Karpas-422 (cell line): ENCODE results near the gene P3H2. TPM values are rescaled to one million over a fixed set of nuclear protein-coding genes. Genes with fewer than 3 reads are reported as not detected.

Source experiments
- DNase-seq: peaks from one replicate; pipeline ENCODE4 v3.0.0-alpha.2; 2015
- H2AFZ ChIP-seq: fragments of 200-600 bp; sonication (generic); 2 replicates; pipeline ENCODE4 v1.6.1; 2014; ENCODE audit warnings: antibody characterized with exemption, low read length, mixed read lengths
- H3K27ac ChIP-seq: fragments of 200-600 bp; sonication (generic); 2 replicates; pipeline ENCODE4 v1.5.1; 2014; ENCODE audit warnings: mild to moderate bottlenecking, low read length, moderate library complexity
- H3K27me3 ChIP-seq: fragments of 200-600 bp; sonication (generic); 2 replicates; pipeline ENCODE4 v1.6.1; 2014; ENCODE audit warnings: low read length, mixed read lengths
- H3K36me3 ChIP-seq: fragments of 200-600 bp; sonication (generic); 2 replicates; pipeline ENCODE4 v1.6.1; 2014; ENCODE audit warnings: low read length, mixed read lengths; ENCODE audit not compliant: insufficient read depth
- H3K4me1 ChIP-seq: fragments of 200-600 bp; sonication (generic); 2 replicates; pipeline ENCODE4 v1.6.1; 2014; ENCODE audit warnings: mild to moderate bottlenecking, low read length, mixed read lengths
- H3K4me2 ChIP-seq: fragments of 200-600 bp; sonication (generic); 2 replicates; pipeline ENCODE4 v1.6.1; 2014; ENCODE audit warnings: low read length, low read depth, mild to moderate bottlenecking; ENCODE audit not compliant: poor library complexity, severe bottlenecking
- H3K4me3 ChIP-seq: fragments of 200-600 bp; sonication (generic); 2 replicates; pipeline ENCODE4 v1.5.1; 2014; ENCODE audit warnings: mild to moderate bottlenecking, antibody characterized with exemption, low read length, mixed read lengths
- H3K79me2 ChIP-seq: fragments of 200-600 bp; sonication (generic); 2 replicates; pipeline ENCODE4 v1.6.1; 2014; ENCODE audit warnings: mild to moderate bottlenecking, low read length, mixed read lengths
- H3K9ac ChIP-seq: fragments of 200-600 bp; sonication (generic); 2 replicates; pipeline ENCODE4 v1.6.0; 2014; ENCODE audit warnings: low read length
- H3K9me2 ChIP-seq: fragments of 200-600 bp; sonication (generic), shearing (Covaris generic); replicated peaks from 2 replicates; pipeline ENCODE4 v1.6.0; 2014; ENCODE audit warnings: mild to moderate bottlenecking, low read length, moderate library complexity; ENCODE audit not compliant: insufficient read depth
- H3K9me3 ChIP-seq: fragments of 300-700, 200-600 bp; sonication (generic); 2 replicates; pipeline ENCODE4 v1.6.1; 2014; ENCODE audit warnings: low read length, mixed read lengths
- H4K20me1 ChIP-seq: fragments of 200-600 bp; sonication (generic); 2 replicates; pipeline ENCODE4 v1.6.1; 2014; ENCODE audit warnings: mild to moderate bottlenecking, antibody characterized with exemption, low read length, low read depth; ENCODE audit not compliant: insufficient read depth
- total RNA-seq: library from RNA; depleted of rRNA; stranded (reverse); fragments of >200 nt; shearing (Covaris generic); gene quantifications from 2 replicates; pipeline ENCODE4 v1.2.3, GENCODE V29; 2014; ENCODE audit warnings: low replicate concordance

Gene P3H2
- total RNA-seq, 1 experiment from 2014 or later = not detected

GRCh38 chr3:189947068-189947467, 173.6 kb downstream of the P3H2 start:
- Histone ChIP-seq H2AFZ (no peak overlapping the region), H3K27me3 (no peaks in the 10 kb centered on the region), H3K9me3 (no peaks in the 10 kb centered on the region), H3K79me2 (no peaks in the 10 kb centered on the region), H3K9ac (no peak overlapping the region), H4K20me1 (no peaks in the 10 kb centered on the region), H3K27ac (no peak overlapping the region), H3K4me2 (no peak overlapping the region), H3K4me3 (no peak overlapping the region), H3K9me2 (no peaks in the 10 kb centered on the region), H3K36me3 (no peaks in the 10 kb centered on the region), H3K4me1 (no peaks in the 10 kb centered on the region)
- no peak for DNase-seq

GRCh38 chr3:189945935-189946709, 174.6 kb downstream of the P3H2 start:
- H3K9me3 ChIP-seq = no peaks in the 10 kb centered on the region

DNA sequence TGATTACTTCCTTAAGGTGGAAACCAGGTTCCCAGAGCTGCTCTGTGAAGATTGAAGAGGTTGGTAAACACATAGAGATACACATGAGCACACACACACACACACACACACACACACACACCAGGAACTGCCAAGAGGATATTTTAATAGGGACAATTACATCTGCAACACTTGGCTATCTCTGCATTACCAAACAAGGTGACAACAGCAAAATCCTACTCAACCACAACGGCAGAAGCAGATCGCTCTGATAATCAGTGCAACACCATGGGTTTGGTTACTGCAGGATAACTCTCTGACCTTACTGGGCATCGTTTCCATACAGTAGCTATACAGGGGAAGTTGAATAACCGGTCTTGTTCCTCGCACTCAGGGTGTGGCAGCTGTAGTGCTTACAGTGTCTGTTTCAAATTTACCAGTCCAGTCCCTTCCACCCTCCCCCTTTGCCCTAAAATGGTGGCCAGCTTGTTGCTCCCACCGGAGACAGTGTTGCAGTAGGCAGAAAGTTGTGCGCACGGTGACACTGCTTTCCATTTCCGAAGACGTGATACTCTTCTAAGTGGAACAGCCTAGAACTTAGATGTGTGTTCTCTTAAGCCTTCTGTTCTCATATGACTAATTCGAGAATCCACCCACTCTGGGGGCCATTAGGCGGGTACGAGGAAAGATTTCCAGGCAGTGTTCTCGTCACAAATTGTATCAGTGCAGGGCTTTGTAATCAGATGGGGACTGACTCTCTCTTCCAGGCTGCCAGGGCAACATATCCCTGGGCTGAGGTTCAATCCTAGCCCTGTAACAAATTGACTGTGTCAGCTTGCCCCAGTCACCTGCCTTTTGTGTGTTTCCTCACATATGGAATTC, 176.2 kb downstream of the P3H2 start:
- H3K9ac ChIP-seq = no peak overlapping the region
- no peaks in the 10 kb centered on the region for H3K4me1 ChIP-seq
- H3K36me3 ChIP-seq = no peaks in the 10 kb centered on the region
- no peak for DNase-seq
- H3K9me3 ChIP-seq = no peaks in the 10 kb centered on the region
- no peak overlapping the region for H3K4me3 ChIP-seq
- H4K20me1 ChIP-seq = no peaks in the 10 kb centered on the region
- H3K27me3 ChIP-seq = no peaks in the 10 kb centered on the region
- H3K4me2 ChIP-seq = no peak overlapping the region
- no peaks in the 10 kb centered on the region for H3K79me2 ChIP-seq
- H3K27ac ChIP-seq = no peak overlapping the region
- no peak overlapping the region for H2AFZ ChIP-seq
- H3K9me2 ChIP-seq = no peaks in the 10 kb centered on the region

More at GRCh38 chr3:189945935-189946709, 174.6 kb downstream of the P3H2 start:
- H3K9me2 ChIP-seq = no peaks in the 10 kb centered on the region
- H3K36me3 ChIP-seq = no peaks in the 10 kb centered on the region
- no peak overlapping the region for H3K27ac ChIP-seq
- no peak overlapping the region for H2AFZ ChIP-seq
- DNase-seq = no peak
- H3K79me2 ChIP-seq = no peaks in the 10 kb centered on the region
- no peaks in the 10 kb centered on the region for H3K27me3 ChIP-seq
- no peaks in the 10 kb centered on the region for H4K20me1 ChIP-seq
- H3K4me1 ChIP-seq = no peaks in the 10 kb centered on the region
- no peak overlapping the region for H3K9ac ChIP-seq
- H3K4me3 ChIP-seq = no peak overlapping the region
- H3K4me2 ChIP-seq = no peak overlapping the region

DNA sequence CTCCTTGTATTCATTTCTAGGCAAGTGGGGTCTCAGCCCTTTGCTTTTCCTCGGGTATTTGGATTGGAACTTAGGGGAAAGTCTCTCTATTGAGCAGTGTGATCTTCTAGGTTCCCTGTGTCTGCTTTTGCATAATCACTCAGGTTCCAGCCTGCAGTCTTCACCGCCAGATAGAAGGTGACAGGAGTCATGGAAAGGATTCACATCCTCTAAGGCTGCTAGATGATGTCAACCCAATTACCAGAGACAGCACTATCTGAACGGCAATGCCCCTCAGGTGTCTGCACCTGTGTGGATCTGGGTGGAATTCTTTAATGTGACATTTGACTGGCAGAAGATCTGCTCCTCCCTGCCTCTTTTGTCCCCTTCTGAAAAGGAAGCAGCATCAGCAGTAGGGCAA, 177.7 kb downstream of the P3H2 start:
- H3K36me3 ChIP-seq = no peaks in the 10 kb centered on the region
- no peaks in the 10 kb centered on the region for H3K4me1 ChIP-seq
- no peaks in the 10 kb centered on the region for H3K9me3 ChIP-seq
- H3K27ac ChIP-seq = no peak overlapping the region
- no peak overlapping the region for H2AFZ ChIP-seq
- no peak overlapping the region for H3K9ac ChIP-seq
- no peak overlapping the region for H3K4me3 ChIP-seq
- no peaks in the 10 kb centered on the region for H3K79me2 ChIP-seq
- no peaks in the 10 kb centered on the region for H3K27me3 ChIP-seq
- no peaks in the 10 kb centered on the region for H4K20me1 ChIP-seq
- DNase-seq = no peak
- no peak overlapping the region for H3K4me2 ChIP-seq
- no peaks in the 10 kb centered on the region for H3K9me2 ChIP-seq

- no peak for DNase-seq
- Histone ChIP-seq H3K4me1 (no peaks in the 10 kb centered on the region), H3K9ac (no peak overlapping the region), H3K9me2 (no peaks in the 10 kb centered on the region), H3K79me2 (no peaks in the 10 kb centered on the region), H3K4me2 (no peak overlapping the region), H3K9me3 (no peaks in the 10 kb centered on the region), H4K20me1 (no peaks in the 10 kb centered on the region), H3K27me3 (no peaks in the 10 kb centered on the region), H3K27ac (no peak overlapping the region), H3K4me3 (no peak overlapping the region), H3K36me3 (no peaks in the 10 kb centered on the region), H2AFZ (no peak overlapping the region)
These were observed 179.0 kb downstream of the P3H2 start for GRCh38 chr3:189941679-189942078.

DNA sequence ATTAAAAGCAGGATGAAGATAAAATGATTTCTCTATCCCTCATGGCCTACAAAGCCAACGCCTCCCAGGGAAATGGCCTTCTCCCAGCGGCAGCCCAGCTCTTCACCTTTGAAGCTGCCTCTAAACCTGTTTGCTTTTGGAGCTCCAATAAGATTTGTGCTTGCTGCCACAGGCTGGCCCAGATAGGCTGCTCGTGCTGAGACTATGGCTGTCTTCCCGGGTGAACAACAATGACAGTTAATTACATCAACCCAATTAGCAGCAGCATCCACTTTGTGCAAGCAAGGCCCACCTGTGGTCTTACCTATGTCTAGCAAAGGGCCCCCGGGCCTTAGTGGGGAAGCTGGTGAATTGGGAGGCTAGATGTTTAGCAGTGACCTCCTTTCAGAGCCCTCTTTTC, 179.6 kb downstream of the P3H2 start:
- no peaks in the 10 kb centered on the region for H3K9me2 ChIP-seq
- H2AFZ ChIP-seq = no peak overlapping the region
- H3K4me3 ChIP-seq = no peak overlapping the region
- H3K36me3 ChIP-seq = no peaks in the 10 kb centered on the region
- H3K4me1 ChIP-seq = no peaks in the 10 kb centered on the region
- no peaks in the 10 kb centered on the region for H3K27me3 ChIP-seq
- DNase-seq = no peak
- H3K4me2 ChIP-seq = no peak overlapping the region
- no peak overlapping the region for H3K9ac ChIP-seq
- no peak overlapping the region for H3K27ac ChIP-seq
- no peaks in the 10 kb centered on the region for H4K20me1 ChIP-seq
- H3K9me3 ChIP-seq = no peaks in the 10 kb centered on the region
- no peaks in the 10 kb centered on the region for H3K79me2 ChIP-seq

DNA sequence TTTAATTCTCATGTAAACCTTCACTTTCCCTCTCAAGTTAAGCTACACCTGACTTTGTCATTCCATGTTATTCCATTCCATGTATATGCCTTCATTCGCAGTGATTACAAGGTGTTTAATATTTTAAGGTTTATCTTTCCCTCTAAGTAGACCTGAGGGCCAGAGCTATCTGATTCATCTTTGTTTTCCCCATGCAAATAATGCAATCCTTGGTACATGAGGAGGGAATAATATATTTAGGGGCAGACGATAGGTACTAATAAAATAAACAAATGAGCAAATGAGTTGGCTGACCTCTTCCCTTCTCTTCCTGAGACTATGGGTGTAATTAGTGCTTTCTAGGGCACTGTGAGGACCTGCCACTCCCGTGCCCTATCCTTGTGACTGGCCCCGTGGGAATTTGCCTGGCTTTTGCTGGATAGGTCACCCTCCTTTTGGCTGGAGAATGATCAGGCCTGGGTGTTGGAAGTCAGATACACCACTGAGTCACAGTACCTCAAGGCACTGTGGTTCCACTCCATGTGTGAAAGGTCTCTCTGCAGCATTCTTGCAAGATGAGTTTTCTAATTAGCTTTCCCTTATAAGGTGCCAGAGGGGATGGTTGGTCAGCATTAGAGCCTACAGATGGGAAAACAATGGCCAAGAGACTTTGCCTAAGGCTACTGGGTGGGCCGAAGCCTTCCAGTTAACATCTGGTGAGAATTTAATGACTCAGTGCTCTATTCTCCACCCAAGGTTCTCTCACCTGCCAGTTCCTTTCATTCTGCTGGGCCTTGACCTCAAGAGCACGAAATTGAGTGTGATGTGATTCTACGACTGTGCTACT, 183.2 kb downstream of the P3H2 start:
- no peaks in the 10 kb centered on the region for H3K36me3 ChIP-seq
- no peaks in the 10 kb centered on the region for H3K79me2 ChIP-seq
- no peaks in the 10 kb centered on the region for H3K9me2 ChIP-seq
- no peak for DNase-seq
- no peak overlapping the region for H2AFZ ChIP-seq
- peaks cover 7% of the 10 kb centered on the region for H3K9me3 ChIP-seq
- H3K9ac ChIP-seq = no peak overlapping the region
- H3K4me2 ChIP-seq = no peak overlapping the region
- H3K27me3 ChIP-seq = no peaks in the 10 kb centered on the region
- H3K4me3 ChIP-seq = no peak overlapping the region
- H4K20me1 ChIP-seq = no peaks in the 10 kb centered on the region
- no peaks in the 10 kb centered on the region for H3K4me1 ChIP-seq
- no peak overlapping the region for H3K27ac ChIP-seq
